Nephron progenitor cell (in vitro differentiated cells): ENCODE results near the gene HES2.

ENCODE experiments used
- DNase-seq: peaks from one replicate; pipeline ENCODE4 v3.0.0; 2021
- H3K27ac Mint-ChIP-seq: 2 replicates; pipeline ENCODE4 v1.8.0; 2021; ENCODE audit warnings: mild to moderate bottlenecking, moderate library complexity, mixed read lengths
- H3K27me3 Mint-ChIP-seq: 2 replicates; pipeline ENCODE4 v1.8.0; 2021; ENCODE audit warnings: mild to moderate bottlenecking, low read depth, mixed read lengths; ENCODE audit not compliant: poor library complexity
- H3K36me3 Mint-ChIP-seq: 2 replicates; pipeline ENCODE4 v1.8.0; 2021; ENCODE audit warnings: low read depth, mixed read lengths
- H3K4me1 Mint-ChIP-seq: 2 replicates; pipeline ENCODE4 v1.8.0; 2021; ENCODE audit warnings: mixed read lengths
- H3K4me3 Mint-ChIP-seq: 2 replicates; pipeline ENCODE4 v1.8.0; 2021; ENCODE audit warnings: mild to moderate bottlenecking, moderate library complexity, mixed read lengths
- H3K9me3 Mint-ChIP-seq: 2 replicates; pipeline ENCODE4 v1.8.0; 2021; ENCODE audit warnings: mild to moderate bottlenecking, moderate library complexity, mixed read lengths
- TF ChIP-seq, protein P1 (sequence below): fragments of 200-600 bp; sonication (generic); IDR thresholded peaks from 2 replicates; pipeline ENCODE4 v1.5.0; 2021; ENCODE audit warnings: antibody characterized with exemption

The HES2 gene

DNA sequence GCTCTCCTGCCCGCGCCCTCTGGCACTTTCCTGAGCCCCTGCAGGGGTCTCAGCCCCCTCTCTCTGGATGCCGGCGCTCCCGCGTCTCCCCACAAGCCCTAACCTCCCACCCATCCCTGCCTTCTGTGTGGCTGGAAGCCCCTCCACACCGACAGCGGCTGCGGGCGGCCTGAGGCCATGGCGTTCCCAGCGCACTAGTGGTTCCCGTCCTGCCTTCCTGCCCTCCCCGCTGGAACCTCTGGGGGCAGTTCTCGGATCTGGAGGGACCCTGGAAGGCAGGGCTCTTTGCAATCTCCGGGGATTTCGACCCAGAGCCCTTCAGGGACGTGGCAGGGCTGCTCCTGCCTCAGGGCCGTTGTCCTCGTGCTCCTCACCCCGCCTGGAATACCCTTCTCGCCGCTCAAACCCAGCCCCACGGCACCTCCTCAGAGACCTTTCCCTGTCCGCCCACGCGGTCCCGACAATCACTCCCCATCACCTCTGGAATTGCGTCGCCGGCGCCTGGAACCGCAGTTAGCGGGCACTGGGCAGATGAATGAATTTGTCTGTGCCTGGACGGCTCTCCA lies 4.4 kb upstream of the HES2 start:
- Mint-ChIP-seq H3K4me1 (peaks cover 8% of the 10 kb centered on the region), H3K36me3 (no peaks in the 10 kb centered on the region), H3K27ac (no peak overlapping the region), H3K27me3 (peaks cover 87% of the 10 kb centered on the region), H3K4me3 (no peak overlapping the region), H3K9me3 (no peaks in the 10 kb centered on the region)
- no peak for DNase-seq
- TF ChIP-seq, protein P1, sequence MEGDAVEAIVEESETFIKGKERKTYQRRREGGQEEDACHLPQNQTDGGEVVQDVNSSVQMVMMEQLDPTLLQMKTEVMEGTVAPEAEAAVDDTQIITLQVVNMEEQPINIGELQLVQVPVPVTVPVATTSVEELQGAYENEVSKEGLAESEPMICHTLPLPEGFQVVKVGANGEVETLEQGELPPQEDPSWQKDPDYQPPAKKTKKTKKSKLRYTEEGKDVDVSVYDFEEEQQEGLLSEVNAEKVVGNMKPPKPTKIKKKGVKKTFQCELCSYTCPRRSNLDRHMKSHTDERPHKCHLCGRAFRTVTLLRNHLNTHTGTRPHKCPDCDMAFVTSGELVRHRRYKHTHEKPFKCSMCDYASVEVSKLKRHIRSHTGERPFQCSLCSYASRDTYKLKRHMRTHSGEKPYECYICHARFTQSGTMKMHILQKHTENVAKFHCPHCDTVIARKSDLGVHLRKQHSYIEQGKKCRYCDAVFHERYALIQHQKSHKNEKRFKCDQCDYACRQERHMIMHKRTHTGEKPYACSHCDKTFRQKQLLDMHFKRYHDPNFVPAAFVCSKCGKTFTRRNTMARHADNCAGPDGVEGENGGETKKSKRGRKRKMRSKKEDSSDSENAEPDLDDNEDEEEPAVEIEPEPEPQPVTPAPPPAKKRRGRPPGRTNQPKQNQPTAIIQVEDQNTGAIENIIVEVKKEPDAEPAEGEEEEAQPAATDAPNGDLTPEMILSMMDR = no peak

DNA sequence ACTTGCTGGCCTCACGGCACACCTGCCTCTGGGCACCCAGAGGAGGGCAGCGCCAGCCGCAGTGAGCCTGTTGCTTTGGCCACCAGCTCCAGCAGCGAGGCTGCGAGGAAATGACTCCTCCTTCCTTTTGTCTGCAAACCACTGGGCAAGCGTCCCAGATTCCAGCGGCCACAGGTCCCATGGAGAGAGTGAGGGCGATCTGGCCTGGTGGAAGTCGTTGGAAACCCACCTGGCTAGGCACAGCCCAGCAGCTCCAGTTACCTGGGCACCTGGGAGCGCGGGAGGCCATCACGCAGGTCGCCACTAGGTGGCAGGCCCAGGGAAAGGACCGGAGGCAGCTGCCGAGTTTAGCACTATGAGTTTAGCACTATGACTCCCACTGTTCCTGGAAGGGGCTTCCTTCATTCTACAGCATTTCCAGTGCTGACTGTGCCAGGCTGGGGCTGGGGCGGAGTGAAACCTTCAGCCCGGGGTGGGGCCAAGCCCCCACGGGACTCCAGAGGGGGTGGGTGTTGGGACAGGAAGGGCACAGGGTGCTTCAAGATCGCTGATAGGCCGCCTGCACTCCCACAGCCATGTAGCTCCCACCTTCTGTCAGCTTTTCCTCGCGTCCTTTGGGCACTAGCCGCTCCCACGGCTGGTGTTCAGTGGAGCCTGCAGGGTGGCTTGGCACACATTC lies 3.7 kb upstream of the HES2 start:
- peaks cover 92% of the 10 kb centered on the region for H3K27me3 Mint-ChIP-seq
- no peaks in the 10 kb centered on the region for H3K9me3 Mint-ChIP-seq
- H3K4me3 Mint-ChIP-seq = no peak overlapping the region
- no peaks in the 10 kb centered on the region for H3K36me3 Mint-ChIP-seq
- H3K27ac Mint-ChIP-seq = no peak overlapping the region
- TF ChIP-seq, protein P1 = peak; percentile 77
- peak; percentile 69 for DNase-seq
- H3K4me1 Mint-ChIP-seq = peaks cover 8% of the 10 kb centered on the region

DNA sequence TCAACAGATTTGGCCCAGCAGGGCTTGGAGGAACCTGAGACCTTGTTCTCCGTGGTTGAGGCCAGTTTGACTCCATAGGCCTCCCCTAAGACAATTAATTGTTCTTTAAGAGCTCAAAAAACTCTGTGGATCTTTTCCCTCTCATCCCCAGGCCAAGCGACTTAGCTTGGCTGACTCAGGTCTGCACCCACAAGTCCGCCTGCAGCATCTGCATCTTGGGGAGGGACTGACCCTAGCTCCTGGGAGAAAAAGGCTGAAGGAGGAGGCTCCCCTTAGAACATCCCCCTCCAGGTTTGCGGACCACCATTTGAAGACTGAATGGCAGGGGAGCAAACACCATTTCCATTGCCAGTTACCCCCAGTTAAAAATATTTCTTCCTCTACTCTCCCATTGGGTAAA lies 1.5 kb upstream of the HES2 start:
- Mint-ChIP-seq H3K4me1 (peaks cover 9% of the 10 kb centered on the region), H3K36me3 (no peaks in the 10 kb centered on the region), H3K9me3 (no peaks in the 10 kb centered on the region), H3K27ac (no peak overlapping the region), H3K27me3 (peaks cover 93% of the 10 kb centered on the region), H3K4me3 (no peak overlapping the region)
- TF ChIP-seq, protein P1 = no peak
- no peak for DNase-seq

DNA sequence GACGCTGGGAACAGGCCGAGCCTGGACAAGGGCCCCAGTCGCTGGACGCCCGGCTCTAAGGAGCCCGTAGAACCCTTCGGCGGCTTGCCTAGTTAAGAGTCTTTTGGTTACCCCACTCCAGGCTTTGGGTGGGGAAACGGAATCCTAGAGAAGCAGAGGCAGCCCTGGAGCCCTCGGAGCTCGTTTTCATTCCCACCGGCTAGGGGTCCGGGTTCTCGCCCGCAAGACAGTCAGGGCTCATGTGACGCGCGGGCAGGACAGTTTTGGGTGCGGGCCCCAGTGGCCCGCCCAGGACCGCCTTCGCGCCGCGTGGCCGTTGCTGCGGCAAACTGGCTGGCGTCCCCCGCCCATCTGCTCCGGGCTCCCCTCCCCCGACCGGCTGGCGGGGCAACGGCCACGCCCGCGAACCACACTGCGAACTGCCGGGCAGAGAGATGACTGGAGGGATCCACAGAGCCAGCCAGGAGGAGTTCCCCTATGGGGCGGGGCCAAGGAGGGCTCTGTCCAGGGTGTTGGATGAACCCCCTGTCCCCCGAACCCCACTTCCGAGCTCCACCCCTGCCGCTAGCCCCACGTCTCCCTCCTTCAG lies 829 bp upstream of the HES2 start:
- H3K4me1 Mint-ChIP-seq = peaks cover 16% of the 10 kb centered on the region
- peaks cover 93% of the 10 kb centered on the region for H3K27me3 Mint-ChIP-seq
- H3K27ac Mint-ChIP-seq = no peak overlapping the region
- no peaks in the 10 kb centered on the region for H3K9me3 Mint-ChIP-seq
- H3K36me3 Mint-ChIP-seq = no peaks in the 10 kb centered on the region
- TF ChIP-seq, protein P1 = no peak
- H3K4me3 Mint-ChIP-seq = no peak overlapping the region
- DNase-seq = peak; percentile 47

DNA sequence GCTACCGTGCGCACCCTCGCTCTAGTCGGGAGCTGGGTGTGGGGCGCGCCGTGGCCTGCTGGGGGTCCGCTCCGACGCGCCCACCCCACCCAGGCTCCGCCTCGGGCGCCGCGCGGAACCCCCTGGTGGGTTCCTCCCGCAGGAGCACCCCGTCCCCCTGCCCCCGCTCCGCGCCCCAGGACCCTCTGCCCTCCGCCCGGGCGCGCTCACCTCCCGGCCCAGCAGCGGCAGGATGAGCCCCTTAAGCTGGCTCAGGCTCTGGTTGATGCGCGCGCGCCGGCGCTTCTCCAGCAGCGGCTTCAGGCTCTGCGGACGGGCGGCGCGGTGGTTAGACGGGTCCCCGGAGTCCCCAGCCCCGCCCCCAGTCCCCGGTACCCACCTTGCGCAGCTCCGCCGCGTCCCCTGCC lies 319 bp downstream of the HES2 start:
- TF ChIP-seq, protein P1 = no peak
- Mint-ChIP-seq H3K9me3 (no peaks in the 10 kb centered on the region), H3K4me1 (peaks cover 28% of the 10 kb centered on the region), H3K36me3 (no peaks in the 10 kb centered on the region), H3K4me3 (peak overlapping the region; percentile 60), H3K27ac (no peak overlapping the region), H3K27me3 (peaks cover 97% of the 10 kb centered on the region)
- peak; percentile 50 for DNase-seq
